T-helper 22 cell (primary cell): ENCODE measurements around the gene TUBA1B.

Source experiments
- DNase-seq: peaks from one replicate; pipeline ENCODE4 v3.0.0-alpha.2; 2020; ENCODE audit warnings: low read depth

Gene TUBA1B

GRCh38 chr12:49126852-49127763, 4.1 kb downstream of the TUBA1B start:
- no peak for DNase-seq

DNA sequence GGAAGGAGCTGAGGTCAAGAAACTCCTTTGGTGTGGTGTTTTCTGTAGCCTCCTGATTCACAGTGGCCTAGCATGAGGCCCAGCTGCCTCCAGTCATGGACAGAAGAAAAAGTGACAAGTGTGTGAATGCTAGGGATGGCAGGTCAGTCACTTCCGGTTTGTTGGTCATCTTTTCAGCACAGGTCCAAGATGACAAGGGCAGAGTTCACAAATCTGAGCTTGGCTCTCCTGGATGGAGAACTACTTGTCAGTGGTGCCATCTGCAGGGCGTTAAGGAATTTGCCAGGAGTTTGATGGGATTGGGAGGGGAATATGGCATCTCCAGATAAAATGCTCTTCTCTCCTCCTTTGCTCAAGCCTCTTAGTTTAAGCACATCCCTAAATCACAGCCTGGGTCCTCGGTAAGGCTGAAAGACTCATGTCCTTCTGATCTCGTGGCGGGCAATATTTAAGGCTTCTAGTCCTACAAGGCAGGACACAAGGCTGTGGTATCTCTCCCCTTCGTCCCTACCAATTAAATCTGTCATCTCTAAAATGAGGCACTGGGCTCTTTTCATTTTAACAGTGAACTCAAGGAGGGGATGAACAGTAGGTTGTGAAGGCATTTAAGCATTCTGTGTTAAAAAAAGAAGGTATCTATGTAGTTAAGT, 10.0 kb downstream of the TUBA1B start:
- no peak for DNase-seq

GRCh38 chr12:49111206-49111605, 20.0 kb downstream of the TUBA1B start:
- no peak for DNase-seq

GRCh38 chr12:49110464-49111155, 20.6 kb downstream of the TUBA1B start, which contains the start of gene LMBR1L:
LMBR1L (minus strand) TSS chr12:49110847; CDS start chr12:49110555, 292 bp downstream.
- peak; percentile 95 for DNase-seq

DNA sequence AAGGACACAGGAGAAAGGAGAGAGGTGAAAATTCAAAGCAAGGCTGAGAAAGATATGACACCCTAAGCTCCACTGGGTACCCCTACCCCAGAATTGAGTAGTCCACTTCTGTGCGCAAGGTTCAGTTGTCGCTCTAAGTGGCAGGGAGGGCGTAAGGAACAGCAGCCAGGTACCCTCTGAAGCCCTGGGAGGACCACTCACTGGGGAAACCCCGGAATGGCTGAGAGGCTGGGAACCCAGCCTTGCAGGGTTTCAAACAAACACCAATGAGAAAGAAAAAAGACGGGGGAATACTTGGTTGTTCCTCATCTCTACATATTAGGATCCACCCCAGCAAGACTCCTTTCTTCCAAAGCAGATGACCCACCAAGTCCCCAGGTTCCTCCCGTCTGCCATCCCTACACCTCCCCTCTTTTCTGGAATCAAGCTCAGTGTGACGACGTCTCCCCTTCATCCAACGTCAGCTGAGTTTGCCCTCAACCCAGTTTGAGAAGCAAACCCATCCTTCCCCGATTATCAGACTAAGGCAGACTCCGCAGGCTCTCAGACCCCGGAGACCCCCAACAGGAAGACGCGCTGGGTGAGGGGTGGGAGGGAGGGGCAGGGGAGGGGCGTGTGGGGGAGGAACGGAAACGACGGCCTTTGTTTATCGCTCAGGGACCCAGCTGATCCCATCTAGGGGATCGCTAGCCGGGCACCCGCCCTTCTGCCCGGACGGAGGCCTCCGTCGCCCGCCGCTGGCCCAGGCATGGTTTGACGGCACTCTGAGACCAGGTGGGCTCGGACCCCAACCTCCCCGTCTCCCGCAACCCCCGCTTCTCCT, 21.3 kb downstream of the TUBA1B start:
- no peak for DNase-seq

- DNase-seq: no peak
These were observed 22.2 kb downstream of the TUBA1B start for GRCh38 chr12:49108958-49109404.

DNA sequence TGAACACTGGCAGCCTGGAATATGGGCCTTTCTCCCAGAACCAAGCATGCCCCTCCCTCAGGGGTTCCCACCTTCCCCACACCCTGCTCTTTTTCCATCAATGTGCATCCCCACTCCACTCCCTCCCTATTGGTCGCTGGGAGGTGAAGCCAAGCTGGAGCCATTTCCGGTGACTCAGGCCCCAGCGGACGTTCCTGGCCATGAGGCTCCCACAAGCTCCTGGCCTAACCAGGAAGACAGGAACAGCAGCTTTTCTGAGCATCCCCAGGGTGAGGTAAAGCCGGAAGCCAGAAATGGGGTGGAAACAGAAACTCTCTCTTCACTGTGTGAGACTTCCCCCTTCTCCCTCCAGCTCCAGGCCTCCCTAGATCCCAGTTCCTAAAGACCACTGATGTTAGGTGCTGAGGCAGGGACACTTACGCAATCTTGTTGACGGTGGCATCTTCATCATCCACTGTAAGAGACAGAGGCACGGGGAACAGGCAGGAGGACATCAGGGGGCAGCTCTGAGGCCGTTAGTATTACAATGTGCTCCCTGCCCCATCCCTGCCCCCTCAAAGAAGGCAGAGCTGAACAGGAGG, 25.6 kb downstream of the TUBA1B start:
- no peak for DNase-seq

- DNase-seq: no peak
These were observed 26.4 kb downstream of the TUBA1B start for GRCh38 chr12:49104822-49105221.

DNA sequence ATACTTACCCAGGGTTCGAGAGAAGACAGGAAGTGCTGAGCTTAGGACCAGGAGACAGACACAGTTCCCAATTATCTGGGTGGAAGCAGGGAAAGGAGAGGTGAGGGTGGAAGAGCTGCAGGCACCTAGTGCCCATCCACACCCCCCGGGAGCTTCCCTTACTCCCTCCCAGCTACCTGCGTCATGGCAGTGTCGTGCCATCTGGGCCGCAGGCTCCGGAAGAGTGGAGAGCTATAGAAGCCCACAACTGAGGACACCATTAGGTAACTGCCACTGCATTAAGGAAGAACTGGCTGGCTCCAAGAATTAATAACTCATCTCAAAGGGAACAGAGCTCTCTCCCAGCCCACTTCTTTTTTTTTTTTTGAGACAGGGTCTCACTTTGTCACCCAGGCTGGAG, 30.8 kb downstream of the TUBA1B start:
- no peak for DNase-seq

- DNase-seq: no peak
These were observed 32.5 kb downstream of the TUBA1B start for GRCh38 chr12:49098703-49099102.

DNA sequence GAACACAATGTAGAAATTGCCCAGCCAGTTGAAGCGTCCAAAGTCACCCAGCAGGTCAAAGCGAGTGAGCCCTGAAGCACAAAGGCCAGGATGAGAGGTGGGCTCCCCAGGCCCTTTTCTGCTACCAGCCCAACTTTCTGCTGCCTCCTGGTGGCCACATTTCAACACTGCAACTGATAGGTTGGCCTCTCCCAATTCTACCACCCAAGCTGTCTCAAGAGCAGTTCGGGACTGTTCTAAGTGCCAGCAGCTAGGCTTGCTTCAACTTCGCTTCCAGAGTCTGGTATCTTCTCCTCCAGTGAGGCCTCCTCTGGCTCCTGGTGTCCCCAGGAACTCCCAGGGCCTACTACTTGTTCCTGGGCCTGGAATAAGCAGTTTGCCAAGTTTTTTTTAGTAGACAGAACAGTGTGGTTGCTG, 33.2 kb downstream of the TUBA1B start:
- peak; percentile 29 for DNase-seq

DNA sequence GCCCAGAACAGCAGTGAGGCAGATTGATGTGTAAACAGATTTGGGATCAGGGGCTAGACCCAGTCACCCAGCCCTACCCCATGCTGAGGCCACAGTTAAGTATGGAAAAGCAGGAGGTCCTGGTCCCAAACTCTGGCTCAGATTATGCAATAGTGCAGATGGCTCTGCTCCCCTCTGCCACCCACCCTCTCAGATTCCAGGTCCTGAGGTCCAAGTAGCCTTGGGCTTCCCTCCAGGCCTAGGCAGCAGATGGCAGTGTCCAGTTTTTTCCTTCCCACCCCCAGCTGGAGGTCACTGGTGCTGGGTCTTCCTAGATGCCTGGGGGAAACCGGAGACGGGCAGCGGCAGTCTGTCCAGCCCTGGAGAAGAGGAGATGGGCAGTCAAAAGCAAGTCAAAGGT, 33.8 kb downstream of the TUBA1B start:
- no peak for DNase-seq

- no peak for DNase-seq
These were observed 36.2 kb downstream of the TUBA1B start for GRCh38 chr12:49094975-49095365.

GRCh38 chr12:49094160-49094974, 36.8 kb downstream of the TUBA1B start, which contains the start of gene DHH:
DHH (minus strand) TSS chr12:49094801; CDS start chr12:49094512, 289 bp downstream.
- DNase-seq: no peak

DNA sequence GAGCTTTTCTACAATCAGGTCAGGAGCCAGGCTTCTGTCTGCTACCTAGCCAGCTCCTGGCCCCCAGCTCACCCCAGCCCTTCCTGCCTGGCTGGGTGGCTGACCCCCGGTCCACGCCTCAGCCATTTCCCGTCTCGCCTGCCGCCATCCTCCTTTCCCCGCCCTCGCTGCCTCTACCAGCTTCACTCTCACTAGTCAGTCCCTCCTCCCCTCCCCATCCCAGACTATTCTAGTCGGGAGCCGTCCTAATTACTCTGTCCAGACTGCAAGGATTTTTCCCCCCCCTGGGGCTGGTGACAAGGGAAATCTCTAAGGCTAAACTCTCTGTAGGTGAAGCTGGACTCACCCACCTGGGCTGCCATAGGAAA, 37.4 kb downstream of the TUBA1B start:
- no peak for DNase-seq

DNA sequence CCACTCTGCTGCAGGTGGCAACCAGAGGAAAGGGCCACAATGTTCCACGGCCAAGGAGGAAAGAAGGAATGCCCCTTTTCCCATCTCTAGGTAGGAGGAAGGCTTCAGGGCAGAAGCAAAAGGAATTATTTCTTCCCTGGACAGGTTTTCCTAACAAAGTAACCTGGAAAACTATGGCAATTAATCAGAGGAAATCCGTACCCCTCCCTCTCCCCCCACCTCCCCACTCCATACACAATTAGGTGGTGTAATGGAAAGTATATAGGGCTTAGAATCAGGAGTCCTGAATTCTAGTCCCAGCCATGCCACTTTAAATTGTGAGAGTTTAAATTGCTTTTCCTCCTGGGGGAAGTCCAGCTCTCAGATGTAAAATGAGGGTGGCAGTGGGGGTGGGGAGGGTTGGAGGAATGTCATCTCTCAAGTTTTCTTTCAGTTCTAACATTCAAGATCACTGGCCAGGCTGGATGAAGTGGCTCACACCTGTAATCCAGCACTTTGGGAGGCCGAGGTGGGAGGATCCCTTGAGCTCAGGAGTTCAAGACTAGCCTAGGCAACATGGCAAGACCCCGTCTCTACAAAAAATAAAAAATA, 38.3 kb downstream of the TUBA1B start:
- no peak for DNase-seq

DNA sequence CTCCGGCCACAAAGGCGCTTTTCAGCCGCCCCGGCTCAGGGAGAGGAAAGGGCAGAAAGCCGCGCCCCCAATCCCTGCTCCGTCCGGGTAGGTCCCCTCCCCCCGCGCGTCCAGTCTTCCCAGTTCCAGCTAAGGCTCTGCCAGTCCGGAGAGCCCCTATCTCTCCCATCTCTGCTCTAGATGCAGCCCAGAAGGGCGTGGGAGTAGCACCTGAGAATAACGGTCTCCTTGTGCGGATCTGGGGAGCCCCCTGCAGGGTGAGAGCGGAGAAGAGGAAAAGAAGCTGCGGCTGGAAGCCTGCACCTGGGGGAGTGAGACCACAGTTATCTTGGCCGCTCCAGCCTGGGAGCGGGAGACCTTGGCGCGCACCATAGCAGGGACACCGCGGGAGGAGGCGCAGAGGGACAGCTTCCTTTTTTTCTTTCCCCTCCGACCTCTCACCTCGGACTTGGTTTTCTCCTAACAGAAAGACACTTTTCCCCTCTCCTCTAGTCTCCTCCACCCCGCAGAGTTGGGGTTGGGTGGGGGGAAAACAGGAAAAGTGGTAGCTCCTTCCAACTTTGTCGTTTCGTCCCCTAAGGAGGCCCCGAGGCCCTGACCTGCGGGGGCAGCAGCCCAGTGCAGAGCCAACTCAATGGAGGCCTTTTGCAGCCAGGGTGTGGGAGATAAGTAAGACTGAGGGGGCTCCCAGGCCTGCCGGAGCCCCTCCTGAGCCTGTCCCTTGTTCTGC, 38.9 kb downstream of the TUBA1B start:
- no peak for DNase-seq

GRCh38 chr12:49091836-49092085, 39.4 kb downstream of the TUBA1B start:
- DNase-seq: no peak

DNA sequence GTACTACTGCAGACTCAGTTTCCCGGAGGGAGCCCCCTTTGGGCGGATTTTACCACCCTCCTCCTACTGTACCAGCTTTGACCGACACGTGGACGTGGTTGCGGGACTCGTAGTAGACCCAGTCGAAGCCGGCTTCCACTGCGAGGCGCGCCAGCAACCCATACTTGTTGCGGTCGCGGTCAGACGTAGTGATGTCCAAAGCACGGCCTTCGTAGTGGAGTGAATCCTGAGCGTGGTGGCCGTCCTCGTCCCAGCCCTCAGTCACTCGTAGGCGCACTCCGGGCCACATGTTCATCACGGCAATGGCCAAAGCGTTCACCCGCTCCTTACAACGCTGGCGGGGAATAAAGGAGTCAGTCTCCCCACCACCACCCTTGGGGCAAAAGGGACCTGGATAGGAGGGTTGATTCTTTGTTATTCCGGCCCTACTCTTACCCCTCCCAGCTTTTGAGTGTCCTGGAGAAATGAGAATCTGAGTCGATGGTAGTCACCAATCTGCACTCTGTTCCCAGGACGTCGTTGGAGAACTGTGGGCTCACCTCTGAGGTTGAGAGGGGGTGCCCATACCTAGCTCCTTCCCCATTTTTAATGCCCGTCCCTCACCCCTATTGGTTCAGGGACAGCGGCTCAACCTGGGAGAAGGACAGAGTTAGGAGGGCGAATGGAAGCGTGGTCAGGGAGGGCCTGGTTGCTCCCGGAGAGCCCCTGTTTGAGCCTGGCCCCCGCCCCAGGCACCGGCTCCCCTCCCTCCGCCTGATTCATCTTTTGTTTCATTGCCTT, 39.9 kb downstream of the TUBA1B start:
- no peak for DNase-seq
